ENCODE results near the gene HSDL2. TPM values are rescaled to one million over a fixed set of nuclear protein-coding genes. Genes with fewer than 3 reads are reported as not detected.

The HSDL2 gene
- total RNA-seq, 1 experiment from 2014 or later = 24.4 TPM

DNA sequence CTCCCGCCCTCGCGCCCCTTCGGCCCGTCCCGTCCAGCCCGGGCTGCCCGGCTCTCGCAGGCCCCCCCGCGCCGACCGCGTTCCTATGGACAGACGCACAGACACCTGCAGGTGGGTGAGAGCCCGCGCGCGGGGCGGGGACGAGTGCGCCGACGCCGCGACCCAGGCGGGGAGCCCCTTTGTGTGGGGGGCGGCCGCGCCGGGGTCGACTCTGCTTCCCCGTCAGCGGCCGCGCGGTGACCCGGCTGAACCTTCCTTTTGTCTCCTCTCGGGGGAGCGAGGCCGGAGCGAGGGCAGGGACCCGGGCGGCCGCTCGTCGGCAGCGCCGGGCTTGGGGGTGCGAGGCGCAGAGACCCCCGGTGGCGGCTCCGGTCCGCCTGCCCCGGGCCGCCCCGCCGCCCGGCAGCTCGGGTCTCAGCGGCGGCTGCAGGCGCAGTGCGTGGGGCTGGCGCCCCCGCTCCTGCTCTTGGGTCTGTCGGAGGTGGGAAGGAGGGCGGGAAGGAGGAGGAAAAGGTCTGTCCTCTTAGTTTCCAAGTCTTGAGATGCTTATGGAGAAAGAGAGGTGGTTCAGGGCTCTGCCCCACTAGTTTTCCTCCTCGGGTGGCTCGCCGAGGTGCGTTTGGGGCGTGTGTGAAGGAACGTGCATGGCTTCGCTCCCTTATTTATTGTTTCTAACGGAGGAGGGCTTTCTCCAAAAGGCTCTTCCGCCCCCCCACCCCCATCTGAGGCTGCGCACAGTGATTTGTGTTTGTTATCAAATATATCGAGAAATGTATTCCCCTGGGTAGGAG lies 107.3 kb downstream of the HSDL2 start:
- CTCF ChIA-PET = no interaction called here
- Mint-ChIP-seq H3K36me3 (ENCODE audit: insufficient read depth, unreplicated experiment) (peaks cover 22% of the 10 kb centered on the region), H3K27ac (ENCODE audit: unreplicated experiment) (no peak overlapping the region), H3K9me3 (ENCODE audit: low read depth, unreplicated experiment) (no peaks in the 10 kb centered on the region), H3K27me3 (ENCODE audit: unreplicated experiment) (no peaks in the 10 kb centered on the region), H3K4me1 (ENCODE audit: low read depth, unreplicated experiment) (no peaks in the 10 kb centered on the region), H3K4me3 (ENCODE audit: low read depth, unreplicated experiment) (peak overlapping the region; percentile 84)
- TF ChIP-seq, protein P1, sequence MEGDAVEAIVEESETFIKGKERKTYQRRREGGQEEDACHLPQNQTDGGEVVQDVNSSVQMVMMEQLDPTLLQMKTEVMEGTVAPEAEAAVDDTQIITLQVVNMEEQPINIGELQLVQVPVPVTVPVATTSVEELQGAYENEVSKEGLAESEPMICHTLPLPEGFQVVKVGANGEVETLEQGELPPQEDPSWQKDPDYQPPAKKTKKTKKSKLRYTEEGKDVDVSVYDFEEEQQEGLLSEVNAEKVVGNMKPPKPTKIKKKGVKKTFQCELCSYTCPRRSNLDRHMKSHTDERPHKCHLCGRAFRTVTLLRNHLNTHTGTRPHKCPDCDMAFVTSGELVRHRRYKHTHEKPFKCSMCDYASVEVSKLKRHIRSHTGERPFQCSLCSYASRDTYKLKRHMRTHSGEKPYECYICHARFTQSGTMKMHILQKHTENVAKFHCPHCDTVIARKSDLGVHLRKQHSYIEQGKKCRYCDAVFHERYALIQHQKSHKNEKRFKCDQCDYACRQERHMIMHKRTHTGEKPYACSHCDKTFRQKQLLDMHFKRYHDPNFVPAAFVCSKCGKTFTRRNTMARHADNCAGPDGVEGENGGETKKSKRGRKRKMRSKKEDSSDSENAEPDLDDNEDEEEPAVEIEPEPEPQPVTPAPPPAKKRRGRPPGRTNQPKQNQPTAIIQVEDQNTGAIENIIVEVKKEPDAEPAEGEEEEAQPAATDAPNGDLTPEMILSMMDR (IDR thresholded peaks at IDR 0.05; ENCODE audit: unreplicated experiment) = no peak
- DNase-seq = peak; percentile 59
- BruUV-seq (replicated peaks) = no TSS peak
- intact Hi-C loops (cut with micrococcal nuclease; ENCODE audit: unreplicated experiment) = no loop called here

DNA sequence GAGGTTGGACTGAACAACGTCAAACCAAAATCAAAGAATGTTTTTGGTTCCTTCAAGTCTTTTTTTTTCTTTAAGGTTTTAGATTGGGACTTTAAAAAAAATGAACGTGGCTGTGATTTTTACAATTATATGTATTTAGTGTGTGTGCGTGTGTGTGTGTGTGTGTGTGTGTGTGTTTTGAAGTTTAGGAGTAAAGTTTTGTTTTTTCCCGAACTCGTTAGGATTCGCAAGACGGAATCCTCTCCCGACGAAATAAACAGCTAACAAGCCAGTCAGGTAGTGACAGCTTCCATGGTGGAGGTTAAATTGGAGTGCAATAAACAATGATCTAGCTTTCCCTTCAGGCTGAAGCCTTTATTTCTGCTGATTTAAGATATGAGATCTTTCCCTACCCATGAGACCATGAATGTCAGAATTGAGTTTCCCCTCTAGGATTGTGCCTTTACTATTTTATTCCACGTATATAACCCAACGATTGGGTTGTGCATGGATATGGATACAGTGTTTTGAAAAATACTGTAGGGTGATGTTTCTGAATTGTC lies 108.0 kb downstream of the HSDL2 start:
- H3K36me3 Mint-ChIP-seq (ENCODE audit: insufficient read depth, unreplicated experiment) = peaks cover 22% of the 10 kb centered on the region
- TF ChIP-seq, protein P1 (IDR thresholded peaks at IDR 0.05; ENCODE audit: unreplicated experiment) = no peak
- H3K27ac Mint-ChIP-seq (ENCODE audit: unreplicated experiment) = no peak overlapping the region
- H3K9me3 Mint-ChIP-seq (ENCODE audit: low read depth, unreplicated experiment) = no peaks in the 10 kb centered on the region
- no peak for DNase-seq
- no peaks in the 10 kb centered on the region for H3K27me3 Mint-ChIP-seq (ENCODE audit: unreplicated experiment)
- H3K4me3 Mint-ChIP-seq (ENCODE audit: low read depth, unreplicated experiment) = peak overlapping the region; percentile 84
- BruUV-seq (replicated peaks) = no TSS peak
- CTCF ChIA-PET = no interaction called here
- H3K4me1 Mint-ChIP-seq (ENCODE audit: low read depth, unreplicated experiment) = no peaks in the 10 kb centered on the region
- intact Hi-C loops (cut with micrococcal nuclease; ENCODE audit: unreplicated experiment) = no loop called here

DNA sequence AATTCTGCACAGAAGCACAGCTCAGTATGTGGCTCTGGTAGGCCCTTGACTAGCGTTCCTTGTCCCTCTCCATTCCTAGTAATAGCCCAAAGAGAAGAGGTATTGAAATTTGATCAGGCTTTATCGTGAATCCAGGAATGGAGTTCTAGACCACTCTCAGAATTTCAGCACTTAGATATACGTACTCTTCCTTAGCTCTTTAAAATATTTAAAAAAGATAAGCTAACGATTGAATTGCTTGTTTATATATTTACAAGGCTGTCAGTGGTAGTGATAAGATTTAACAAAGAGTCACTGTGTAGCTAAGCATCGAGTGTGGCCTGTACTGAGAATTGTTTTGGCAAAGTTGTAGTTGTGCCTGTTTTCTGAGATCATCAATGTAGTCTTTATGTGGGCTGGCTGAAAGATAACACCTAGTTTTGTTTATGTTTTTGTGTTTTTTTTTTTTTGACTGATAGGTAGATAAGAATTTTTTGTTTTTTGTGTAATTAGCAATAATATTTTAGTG lies 109.2 kb downstream of the HSDL2 start:
- intact Hi-C loops (cut with micrococcal nuclease; ENCODE audit: unreplicated experiment) = no loop called here
- Mint-ChIP-seq H3K27me3 (ENCODE audit: unreplicated experiment) (no peaks in the 10 kb centered on the region), H3K4me1 (ENCODE audit: low read depth, unreplicated experiment) (no peaks in the 10 kb centered on the region), H3K9me3 (ENCODE audit: low read depth, unreplicated experiment) (peaks cover 3% of the 10 kb centered on the region), H3K36me3 (ENCODE audit: insufficient read depth, unreplicated experiment) (peaks cover 29% of the 10 kb centered on the region), H3K4me3 (ENCODE audit: low read depth, unreplicated experiment) (no peak overlapping the region), H3K27ac (ENCODE audit: unreplicated experiment) (no peak overlapping the region)
- no TSS peak for BruUV-seq (replicated peaks)
- DNase-seq = no peak
- TF ChIP-seq, protein P1 (IDR thresholded peaks at IDR 0.05; ENCODE audit: unreplicated experiment) = no peak
- CTCF ChIA-PET = interaction anchor here (0.6 to 0.7 kb wide), 3 partner anchors 9 to 392 kb away, joined by 3 to 4 read pairs (median 4); no protein-coding TSS in a partner anchor

DNA sequence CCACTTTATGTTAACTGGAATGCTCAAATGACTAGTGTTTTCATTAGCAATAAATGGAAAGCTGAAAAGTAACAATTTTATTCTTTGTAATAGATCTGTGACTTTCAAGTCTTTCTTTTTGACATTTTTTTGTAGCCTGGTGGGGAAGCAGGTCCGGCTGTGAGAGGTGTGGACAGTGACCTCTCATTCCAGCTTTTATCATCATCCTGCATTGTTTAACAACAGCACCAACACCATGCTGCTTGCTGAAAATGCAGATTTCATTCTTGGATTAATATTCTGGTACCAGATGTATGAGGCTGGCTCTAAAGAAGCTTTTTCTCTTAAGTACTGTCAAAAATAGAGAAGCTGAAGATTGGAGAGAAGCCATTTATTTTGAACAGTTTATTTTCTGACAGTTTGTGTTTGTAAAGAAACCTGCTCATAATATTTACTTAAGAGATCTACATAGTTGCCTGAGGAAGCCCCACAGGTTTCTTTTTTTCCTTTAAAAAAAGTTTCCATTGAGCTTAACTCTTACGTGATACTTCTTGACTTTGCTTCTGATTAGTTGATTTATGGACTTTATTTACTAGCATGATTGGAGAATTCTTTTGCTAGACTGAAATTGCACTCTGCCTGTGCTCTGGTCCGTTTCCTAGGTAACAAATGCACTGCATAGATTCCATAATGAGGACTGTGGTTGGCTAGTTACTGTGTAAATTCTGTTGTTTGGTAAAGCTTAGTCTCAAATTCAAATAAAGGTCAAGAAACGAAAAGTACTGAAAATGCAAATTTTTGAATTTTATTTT lies 110.2 kb downstream of the HSDL2 start:
- TF ChIP-seq, protein P1 (IDR thresholded peaks at IDR 0.05; ENCODE audit: unreplicated experiment) = no peak
- CTCF ChIA-PET = no interaction called here
- BruUV-seq (replicated peaks) = no TSS peak
- intact Hi-C loops (cut with micrococcal nuclease; ENCODE audit: unreplicated experiment) = no loop called here
- DNase-seq = no peak
- H3K36me3 Mint-ChIP-seq (ENCODE audit: insufficient read depth, unreplicated experiment) = peaks cover 33% of the 10 kb centered on the region
- peaks cover 3% of the 10 kb centered on the region for H3K9me3 Mint-ChIP-seq (ENCODE audit: low read depth, unreplicated experiment)
- no peak overlapping the region for H3K27ac Mint-ChIP-seq (ENCODE audit: unreplicated experiment)
- no peaks in the 10 kb centered on the region for H3K4me1 Mint-ChIP-seq (ENCODE audit: low read depth, unreplicated experiment)
- no peak overlapping the region for H3K4me3 Mint-ChIP-seq (ENCODE audit: low read depth, unreplicated experiment)
- no peaks in the 10 kb centered on the region for H3K27me3 Mint-ChIP-seq (ENCODE audit: unreplicated experiment)
